IMR-90 (cell line): ENCODE measurements around the gene PRKCH. TPM values are rescaled to one million over a fixed set of nuclear protein-coding genes. Genes with fewer than 3 reads are reported as not detected.

ENCODE experiments used
- ATAC-seq: fragments of 200-7000 bp; cut with Tn5 transposase; 2 replicates; pipeline ENCODE4 v1.9.1; 2020; ENCODE audit warnings: low read depth, mild to moderate bottlenecking, moderate library complexity
- BruUV-seq: library from RNA; stranded (reverse); fragments of 400-500 nt; replicated peaks from 2 replicates; lab custom pipeline; 2021; lab: Mats Ljungman, UMichigan
- CTCF ChIA-PET: fragments of 300-600 bp; formaldehyde crosslinking; extraction: SDS; loops from one replicate; lab custom pipeline; 2021; ENCODE audit warnings: antibody characterized with exemption; lab: Yijun Ruan, JAX
- POLR2A ChIA-PET: fragments of 300-600 bp; sonication (Branson Sonifier 250); formaldehyde crosslinking; loops from one replicate; lab custom pipeline; 2022; ENCODE audit warnings: antibody characterized with exemption; ENCODE audit not compliant: unreplicated experiment; lab: Charles Lee
- DNase-seq: peaks from one replicate; pipeline ENCODE4 v3.0.0; 2013
- H2AFZ ChIP-seq: replicated peaks from 2 replicates; pipeline ENCODE3; 2013; ENCODE audit warnings: low read length, mild to moderate bottlenecking; ENCODE audit not compliant: poor library complexity
- H2AK5ac ChIP-seq: 2 replicates; pipeline ENCODE4 v1.6.1; 2013; ENCODE audit warnings: low read depth, low read length, inconsistent platforms
- H2AK9ac ChIP-seq: replicated peaks from 2 replicates; pipeline ENCODE3; 2013; ENCODE audit warnings: mild to moderate bottlenecking, low read depth, low read length, moderate library complexity; ENCODE audit not compliant: poor library complexity
- H2BK120ac ChIP-seq: 2 replicates; pipeline ENCODE4 v1.6.1; 2013; ENCODE audit warnings: low read depth, low read length, inconsistent platforms
- H2BK15ac ChIP-seq: 3 replicates; pipeline ENCODE4 v1.6.1; 2013; ENCODE audit warnings: low read depth, low read length, inconsistent platforms
- H2BK20ac ChIP-seq: 2 replicates; pipeline ENCODE4 v1.6.1; 2013; ENCODE audit warnings: low read depth, mild to moderate bottlenecking, inconsistent platforms, low read length, moderate library complexity
- H2BK5ac ChIP-seq: 2 replicates; pipeline ENCODE4 v1.6.1; 2013; ENCODE audit warnings: mild to moderate bottlenecking, low read depth, low read length, inconsistent platforms; ENCODE audit not compliant: poor library complexity, severe bottlenecking
- H3K14ac ChIP-seq: replicated peaks from 2 replicates; pipeline ENCODE4 v1.6.1; 2013; ENCODE audit warnings: low read depth, low read length, inconsistent platforms
- H3K18ac ChIP-seq: 2 replicates; pipeline ENCODE4 v1.6.1; 2013; ENCODE audit warnings: low read depth, low read length, control low read depth
- H3K23ac ChIP-seq: 2 replicates; pipeline ENCODE4 v1.6.1; 2013; ENCODE audit warnings: low read depth, low read length, inconsistent platforms
- H3K27ac ChIP-seq: 2 replicates; pipeline ENCODE4 v1.5.1; 2013; ENCODE audit warnings: mild to moderate bottlenecking, control low read depth, low read length; ENCODE audit not compliant: insufficient read depth
- H3K27me3 ChIP-seq: 2 replicates; pipeline ENCODE4 v1.6.1; 2013; ENCODE audit warnings: low read length; ENCODE audit not compliant: control insufficient read depth, insufficient read depth
- H3K36me3 ChIP-seq: 2 replicates; pipeline ENCODE4 v1.6.1; 2013; ENCODE audit warnings: low read length, mixed read lengths; ENCODE audit not compliant: control insufficient read depth, insufficient read depth
- H3K4ac ChIP-seq: 2 replicates; pipeline ENCODE4 v1.6.1; 2013; ENCODE audit warnings: low read depth, low read length, inconsistent platforms
- H3K4me1 ChIP-seq: 2 replicates; pipeline ENCODE4 v1.6.1; 2013; ENCODE audit warnings: low read length, mixed read lengths; ENCODE audit not compliant: control insufficient read depth, insufficient read depth
- H3K4me2 ChIP-seq: 2 replicates; pipeline ENCODE4 v1.6.1; 2013; ENCODE audit warnings: low read depth, mild to moderate bottlenecking, control low read depth, low read length, moderate library complexity
- H3K4me3 ChIP-seq: 2 replicates; pipeline ENCODE4 v1.5.1; 2013; ENCODE audit warnings: low read depth, mild to moderate bottlenecking, control low read depth, low read length, moderate library complexity; ENCODE audit not compliant: insufficient read depth
- H3K56ac ChIP-seq: 2 replicates; pipeline ENCODE4 v1.6.1; 2013; ENCODE audit warnings: low read length, inconsistent platforms; ENCODE audit not compliant: insufficient read depth; ENCODE audit errors: extremely low read depth
- H3K79me1 ChIP-seq, 2 experiments: 2 replicates each; pipeline ENCODE4 v1.6.1; 2013; ENCODE audit warnings: low read length in 2 of 2, inconsistent platforms in 1 of 2, low read depth in 1 of 2
- H3K9ac ChIP-seq: 2 replicates; pipeline ENCODE4 v1.6.1; 2013; ENCODE audit warnings: low read depth, low read length, control low read depth
- H3K9me1 ChIP-seq: 2 replicates; pipeline ENCODE4 v1.6.1; 2013; ENCODE audit warnings: low read length, inconsistent platforms; ENCODE audit not compliant: insufficient read depth
- H3K9me3 ChIP-seq: 2 replicates; pipeline ENCODE4 v1.6.1; 2013; ENCODE audit warnings: low read length; ENCODE audit not compliant: control insufficient read depth, insufficient read depth
- H4K20me1 ChIP-seq: 2 replicates; pipeline ENCODE4 v1.6.1; 2013; ENCODE audit warnings: low read length, inconsistent platforms; ENCODE audit not compliant: insufficient read depth
- H4K5ac ChIP-seq: 2 replicates; pipeline ENCODE4 v1.6.1; 2013; ENCODE audit warnings: mild to moderate bottlenecking, low read depth, low read length, control low read depth
- H4K8ac ChIP-seq, 2 experiments: 2 replicates each; pipeline ENCODE4 v1.6.1; 2013; ENCODE audit warnings: low read depth in 2 of 2, low read length in 2 of 2, control low read depth in 1 of 2, inconsistent platforms in 1 of 2
- H4K91ac ChIP-seq: 2 replicates; pipeline ENCODE4 v1.6.1; 2013; ENCODE audit warnings: low read depth, low read length, inconsistent platforms; ENCODE audit not compliant: insufficient read depth
- BHLHE40 ChIP-seq: fragments of 150-350 bp; IDR thresholded peaks from 2 replicates; pipeline ENCODE4 v1.6.1; 2016; ENCODE audit warnings: mild to moderate bottlenecking, low read depth, low read length
- CEBPB ChIP-seq: IDR thresholded peaks from 2 replicates; pipeline ENCODE4 v1.6.1; 2012; ENCODE audit warnings: low read depth, low read length, improper control_type of control experiment
- CHD1 ChIP-seq: IDR thresholded peaks from 2 replicates; pipeline ENCODE4 v1.6.1; 2012; ENCODE audit warnings: low read depth, low read length, improper control_type of control experiment
- CTCF ChIP-seq: conservative IDR thresholded peaks from 2 replicates; pipeline ENCODE4 v1.5.1; 2012; ENCODE audit warnings: mild to moderate bottlenecking, low read depth, low read length, improper control_type of control experiment
- ELK1 ChIP-seq: fragments of 150-350 bp; IDR thresholded peaks from 2 replicates; pipeline ENCODE4 v1.6.1; 2016; ENCODE audit warnings: low read depth, mild to moderate bottlenecking, low read length, moderate library complexity, borderline replicate concordance
- FOS ChIP-seq: fragments of 150-350 bp; IDR thresholded peaks from 2 replicates; pipeline ENCODE4 v1.6.1; 2016; ENCODE audit warnings: low read depth, low read length
- MAFK ChIP-seq: IDR thresholded peaks from 2 replicates; pipeline ENCODE4 v1.6.1; 2012; ENCODE audit warnings: low read depth, low read length, improper control_type of control experiment
- MAZ ChIP-seq: IDR thresholded peaks from 2 replicates; pipeline ENCODE4 v1.6.1; 2012; ENCODE audit warnings: low read depth, mild to moderate bottlenecking, low read length, improper control_type of control experiment, moderate library complexity, borderline replicate concordance
- MXI1 ChIP-seq: IDR thresholded peaks from 2 replicates; pipeline ENCODE4 v1.6.1; 2012; ENCODE audit warnings: low read depth, mild to moderate bottlenecking, low read length, moderate library complexity, borderline replicate concordance
- NFE2L2 ChIP-seq: fragments of 150-350 bp; IDR thresholded peaks from 2 replicates; pipeline ENCODE4 v1.6.1; 2016; ENCODE audit warnings: low read depth, mild to moderate bottlenecking, low read length
- POLR2A ChIP-seq: IDR thresholded peaks from 2 replicates; pipeline ENCODE4 v1.6.1; 2012; ENCODE audit warnings: mild to moderate bottlenecking, low read depth, low read length
- RAD21 ChIP-seq: IDR thresholded peaks from 2 replicates; pipeline ENCODE4 v1.6.1; 2012; ENCODE audit warnings: low read length, improper control_type of control experiment
- RCOR1 ChIP-seq: IDR thresholded peaks from 2 replicates; pipeline ENCODE4 v1.6.1; 2012; ENCODE audit warnings: mild to moderate bottlenecking, low read length, improper control_type of control experiment; ENCODE audit not compliant: insufficient replicate concordance
- RFX5 ChIP-seq: IDR thresholded peaks from 2 replicates; pipeline ENCODE4 v1.8.0; 2012; ENCODE audit warnings: low read depth, mild to moderate bottlenecking, low read length, moderate library complexity
- SMC3 ChIP-seq: fragments of 150-350 bp; IDR thresholded peaks from 2 replicates; pipeline ENCODE4 v1.6.1; 2016; ENCODE audit warnings: low read depth, mild to moderate bottlenecking, antibody characterized with exemption, low read length, moderate library complexity
- USF2 ChIP-seq: fragments of 150-350 bp; IDR thresholded peaks from 2 replicates; pipeline ENCODE4 v1.6.1; 2017; ENCODE audit warnings: mild to moderate bottlenecking, antibody characterized with exemption, low read length, low read depth
- WGBS, 2 experiments: methylation state at CpG; one replicate each; pipeline versions ENCODE4 v1.1.5 to v1.1.7; 2013; ENCODE audit warnings: missing lambda C conversion rate in 2 of 2; ENCODE audit not compliant: insufficient read length in 1 of 2; ENCODE audit errors: extremely low coverage in 2 of 2; 5-methylcytosine and 5-hydroxymethylcytosine counted together
- dilution Hi-C: fragments of 300-500 bp; cut with HindIII; formaldehyde crosslinking; loops from one replicate; pipeline ENCODE4 v1.14.3; 2018; ENCODE audit warnings: low sequenced_read_pairs; ENCODE audit not compliant: unreplicated experiment
- in situ Hi-C: fragments of 300-500 bp; cut with MboI; formaldehyde crosslinking; loops from 3 replicates; pipeline ENCODE4 v1.14.3; 2019; ENCODE audit warnings: low sequenced_read_pairs, inconsistent platforms, mixed read lengths
- intact Hi-C: fragments of 100-400 bp; cut with micrococcal nuclease; formaldehyde crosslinking; loops from 2 replicates; pipeline ENCODE4 v1.10.0; 2022
- polyA plus RNA-seq, 3 experiments: library from polyadenylated mRNA; depleted of rRNA; stranded (reverse); fragments of >200 nt; gene quantifications; 2 replicates each; pipeline ENCODE4 v1.2.3, GENCODE V29; 2012; ENCODE audit warnings: low replicate concordance in 1 of 3
- total RNA-seq: library from RNA; depleted of rRNA; stranded (reverse); fragments of >200 nt; gene quantifications from 2 replicates; pipeline ENCODE4 v1.2.3, GENCODE V29; 2012

The PRKCH gene
- total and polyA plus RNA-seq, 2 of the 4 experiments (the other 2 are of a cell fraction) = 1.6 to 2.3 TPM

DNA sequence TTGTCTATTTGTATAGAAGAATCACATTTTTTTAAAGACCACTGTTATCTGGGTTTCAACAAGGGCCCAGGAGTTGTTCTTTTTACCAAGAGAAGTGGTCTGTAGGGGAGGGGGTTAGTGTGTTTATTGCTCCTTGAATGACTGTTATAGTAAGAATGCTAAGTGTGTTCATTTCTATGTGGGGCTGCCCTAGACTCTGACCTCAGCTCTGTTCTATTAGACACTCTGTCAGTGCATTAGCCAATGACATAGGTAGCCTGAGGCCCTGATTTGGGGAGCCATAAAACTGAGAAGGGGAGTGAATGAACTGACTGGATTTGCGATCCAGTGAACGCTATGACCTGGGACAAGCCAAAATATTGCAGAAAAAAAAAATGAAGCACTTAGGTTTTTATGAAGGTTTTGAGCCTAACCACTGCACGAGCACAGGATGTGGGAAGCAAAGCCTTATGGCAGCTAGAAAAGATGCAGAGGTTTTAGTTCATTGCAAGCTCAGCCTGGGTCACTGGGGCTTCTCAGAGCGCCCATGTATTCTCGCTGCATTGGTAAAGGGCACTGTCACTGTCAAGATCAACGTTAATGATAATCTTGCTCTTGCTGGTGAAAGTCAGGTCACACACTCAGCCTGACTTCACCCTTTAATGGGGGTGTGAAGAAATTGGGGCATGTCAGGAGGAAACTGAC is 63.8 kb downstream of the PRKCH start:
- no peak overlapping the region for H3K14ac ChIP-seq
- no peak overlapping the region for H3K4me3 ChIP-seq
- dilution Hi-C loops = no loop called here
- H3K4me2 ChIP-seq = no peak overlapping the region
- no peak overlapping the region for H3K23ac ChIP-seq
- no peak overlapping the region for H4K8ac ChIP-seq
- H3K9ac ChIP-seq = no peak overlapping the region
- DNase-seq (no peak), ATAC-seq (no peak)
- no peak overlapping the region for H3K27ac ChIP-seq
- H4K91ac ChIP-seq = no peak overlapping the region
- no peak overlapping the region for H4K5ac ChIP-seq
- H3K36me3 ChIP-seq = no peaks in the 10 kb centered on the region
- no peak overlapping the region for H2BK20ac ChIP-seq
- CTCF ChIA-PET = no interaction called here
- peaks cover 36% of the 10 kb centered on the region for H3K27me3 ChIP-seq
- H3K4ac ChIP-seq = no peak overlapping the region
- in situ Hi-C loops = no loop called here
- no peaks in the 10 kb centered on the region for H3K9me1 ChIP-seq
- no TSS peak for BruUV-seq
- no peak overlapping the region for H2AFZ ChIP-seq
- no peaks in the 10 kb centered on the region for H4K20me1 ChIP-seq
- POLR2A ChIA-PET = no interaction called here
- H3K4me1 ChIP-seq = no peaks in the 10 kb centered on the region
- no peaks in the 10 kb centered on the region for H3K79me1 ChIP-seq
- no peak overlapping the region for H3K18ac ChIP-seq
- H2BK120ac ChIP-seq = no peak overlapping the region
- no peak overlapping the region for H2BK15ac ChIP-seq
- H2AK5ac ChIP-seq = no peak overlapping the region
- intact Hi-C loops = no loop called here
- H2AK9ac ChIP-seq = no peak overlapping the region
- 71% methylated on average over 5 of the region's 6 CpGs; no CpG with 5 or more reads in 1 of the 2 experiments for WGBS, 2 experiments
- H2BK5ac ChIP-seq = no peak overlapping the region
- no peaks in the 10 kb centered on the region for H3K9me3 ChIP-seq
- TF ChIP-seq USF2 (no peak), CHD1 (no peak), BHLHE40 (no peak), RAD21 (no peak), MAZ (no peak), CEBPB (no peak), MXI1 (no peak), ELK1 (no peak), CTCF (no peak), MAFK (no peak), SMC3 (no peak), POLR2A (no peak), NFE2L2 (no peak), RCOR1 (no peak), FOS (no peak), RFX5 (no peak)
- H3K56ac ChIP-seq = no peak overlapping the region
